ENCODE data around the gene GADL1. TPM values are rescaled to one million over a fixed set of nuclear protein-coding genes. Genes with fewer than 3 reads are reported as not detected.

The GADL1 gene
- polyA plus RNA-seq, 6 donors from 2014 or later, result not detected

- Mint-ChIP-seq H3K27ac (peak overlapping the region in 4 of 6 donors; percentile 17 to 86 (median 62)), H3K9me3 (no peaks in the 10 kb centered on the region), H3K27me3 (no peaks in the 10 kb centered on the region), H3K4me3 (no peak overlapping the region), H3K36me3 (peaks cover 56 to 60% of the 10 kb centered on the region in 2 donors), H3K4me1 (peaks cover 59 to 88% (median 77%) of the 10 kb centered on the region in 3 donors)
- ATAC-seq (ENCODE audit: low read depth in 2 of 2), result no peak
- DNase-seq, result no peak
Measured at GRCh38 chr3:30686176-30686575, 208.3 kb downstream of the GADL1 start.

DNA sequence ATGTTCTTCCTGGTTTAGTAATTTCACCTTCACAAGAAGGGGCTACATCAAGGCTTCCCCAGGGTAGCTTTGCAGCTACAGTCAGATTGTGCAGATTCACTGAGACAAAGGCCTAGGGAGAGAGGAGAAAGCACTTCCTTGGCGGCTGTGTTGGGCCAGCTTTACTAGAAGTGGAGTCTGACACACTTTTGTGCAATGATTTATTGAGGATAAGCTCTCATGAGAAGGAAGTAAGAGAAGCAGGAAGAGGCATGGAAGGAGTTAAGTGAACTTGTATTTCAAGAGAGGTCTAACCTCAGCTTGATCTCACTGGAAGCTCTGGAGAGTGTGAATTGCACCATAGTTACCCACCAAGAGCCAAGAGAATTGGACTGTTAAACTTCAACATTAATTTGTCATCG is 209.2 kb downstream of the GADL1 start:
- Mint-ChIP-seq H3K27me3 (no peaks in the 10 kb centered on the region), H3K27ac (peak overlapping the region; percentile 15 to 94 (median 64)), H3K9me3 (no peaks in the 10 kb centered on the region), H3K4me3 (no peak overlapping the region), H3K36me3 (peaks cover 59 to 60% of the 10 kb centered on the region in 2 donors), H3K4me1 (peaks cover 61 to 88% (median 77%) of the 10 kb centered on the region in 3 donors)
- no peak for DNase-seq
- no peak for ATAC-seq (ENCODE audit: low read depth in 2 of 2)

GRCh38 chr3:30684356-30684755 is 210.1 kb downstream of the GADL1 start:
- H3K27me3 Mint-ChIP-seq, result no peaks in the 10 kb centered on the region
- H3K4me3 Mint-ChIP-seq, result no peak overlapping the region
- no peak for DNase-seq
- ATAC-seq (ENCODE audit: low read depth in 2 of 2), result no peak
- H3K36me3 Mint-ChIP-seq, result peaks cover 61 to 63% of the 10 kb centered on the region in 2 donors
- no peaks in the 10 kb centered on the region for H3K9me3 Mint-ChIP-seq
- peaks cover 64 to 85% (median 73%) of the 10 kb centered on the region in 3 donors for H3K4me1 Mint-ChIP-seq
- peak overlapping the region in 5 of 6 donors; percentile 86 to 95 (median 91) for H3K27ac Mint-ChIP-seq

DNA sequence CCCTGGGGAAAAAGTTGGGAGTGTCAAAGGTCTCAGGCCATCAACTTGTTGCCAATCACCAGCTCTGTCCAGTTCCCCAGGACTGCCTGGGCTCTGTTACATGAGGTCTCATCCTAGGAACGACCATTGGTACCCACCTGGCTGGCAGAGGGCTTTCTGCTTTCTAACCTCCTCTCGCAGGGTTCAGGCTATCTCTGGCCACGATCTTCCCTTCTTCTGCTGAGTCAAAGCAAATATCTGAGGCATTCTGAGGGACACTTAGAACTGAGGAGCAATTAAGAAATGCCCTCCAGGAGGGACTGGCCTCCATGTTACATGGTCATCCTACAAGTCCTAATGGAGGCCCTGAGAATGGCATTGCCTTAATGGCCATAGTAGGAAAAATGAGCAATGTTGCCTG is 210.7 kb downstream of the GADL1 start:
- Mint-ChIP-seq H3K36me3 (peaks cover 61 to 69% of the 10 kb centered on the region in 2 donors), H3K4me1 (peaks cover 63 to 85% (median 67%) of the 10 kb centered on the region in 3 donors), H3K9me3 (no peaks in the 10 kb centered on the region), H3K4me3 (peak overlapping the region in 1 of 8 donors; percentile 16), H3K27ac (peak overlapping the region; percentile 79 to 95 (median 90)), H3K27me3 (no peaks in the 10 kb centered on the region)
- ATAC-seq (ENCODE audit: low read depth in 2 of 2), result no peak
- no peak for DNase-seq

DNA sequence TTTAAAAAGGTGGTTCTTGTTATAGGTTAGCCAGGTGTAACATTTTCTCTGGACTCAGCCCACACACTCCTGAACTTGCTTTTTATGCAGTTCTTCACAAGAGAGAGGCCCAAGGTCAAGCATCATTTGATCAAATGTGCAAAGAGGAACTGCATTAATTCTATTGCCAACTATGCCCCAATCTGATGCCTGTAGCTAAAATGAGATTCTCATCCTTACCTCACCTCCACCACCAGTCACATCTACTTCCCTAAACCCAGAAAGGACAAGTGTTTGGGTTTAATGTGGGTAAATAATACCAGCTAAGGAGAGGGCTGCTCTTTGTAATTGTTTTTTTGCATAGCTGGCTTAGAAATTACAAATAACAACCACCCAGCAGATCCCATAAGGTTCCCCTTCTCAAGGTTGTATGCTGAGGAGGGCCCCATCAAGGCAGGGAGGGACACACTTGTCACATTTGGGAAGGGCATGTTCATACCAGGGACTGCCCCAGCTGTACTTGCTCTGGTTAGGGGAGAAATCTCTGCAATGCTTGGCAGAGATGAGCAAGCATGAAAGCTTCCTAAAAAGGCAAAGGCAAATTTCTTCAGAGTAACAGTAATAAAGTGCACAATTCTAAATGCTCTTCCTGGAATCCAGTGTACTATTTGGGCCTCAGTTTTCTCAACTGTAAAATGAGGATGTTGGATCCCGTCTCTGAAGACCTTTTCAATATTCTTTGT is 211.9 kb downstream of the GADL1 start:
- Mint-ChIP-seq H3K27ac (peak overlapping the region; percentile 20 to 94 (median 80)), H3K9me3 (no peaks in the 10 kb centered on the region), H3K4me1 (peaks cover 58 to 84% (median 59%) of the 10 kb centered on the region in 3 donors), H3K27me3 (no peaks in the 10 kb centered on the region), H3K4me3 (peak overlapping the region in 2 of 8 donors; percentile 13 to 25), H3K36me3 (peaks cover 56 to 64% of the 10 kb centered on the region in 2 donors)
- ATAC-seq (ENCODE audit: low read depth in 2 of 2) (peak; percentile 68 to 79), DNase-seq (no peak)

DNA sequence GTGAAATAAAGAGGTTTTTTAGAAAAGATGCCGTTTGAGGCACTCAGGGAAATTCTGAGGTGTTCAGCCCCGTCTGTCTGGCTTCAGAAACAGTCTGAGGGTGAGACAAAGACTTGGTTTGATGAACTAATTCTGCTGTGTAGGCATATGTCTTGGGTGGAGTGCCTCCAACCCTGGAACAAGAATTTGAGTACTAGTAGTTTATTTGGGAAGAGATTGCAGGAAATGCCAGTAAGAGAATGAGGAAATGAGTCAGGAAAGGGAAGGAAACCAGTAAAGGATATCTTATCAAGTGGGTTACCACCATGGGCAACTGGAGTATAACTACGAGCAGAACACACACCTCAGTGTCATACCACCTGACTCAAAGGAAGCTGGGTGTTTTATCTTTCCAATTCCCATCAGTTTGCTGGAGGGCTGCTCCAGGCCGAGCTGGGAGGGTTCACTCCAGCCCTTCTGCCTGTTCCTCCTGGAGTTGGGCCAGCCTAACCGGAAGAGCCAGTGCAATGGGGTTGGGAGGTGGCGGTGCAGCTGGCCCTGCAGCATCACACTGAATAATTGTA is 212.7 kb downstream of the GADL1 start:
- ATAC-seq (ENCODE audit: low read depth in 2 of 2), result peak in 1 of 2 donors; percentile 10
- peak overlapping the region; percentile 52 to 94 (median 88) for H3K27ac Mint-ChIP-seq
- H3K36me3 Mint-ChIP-seq, result peaks cover 60 to 65% of the 10 kb centered on the region in 2 donors
- no peaks in the 10 kb centered on the region for H3K9me3 Mint-ChIP-seq
- H3K4me1 Mint-ChIP-seq, result peaks cover 61 to 88% (median 63%) of the 10 kb centered on the region in 3 donors
- H3K4me3 Mint-ChIP-seq, result peak overlapping the region in 5 of 8 donors; percentile 2 to 76 (median 30)
- DNase-seq, result no peak
- no peaks in the 10 kb centered on the region for H3K27me3 Mint-ChIP-seq

- peak overlapping the region; percentile 52 to 94 (median 90) for H3K27ac Mint-ChIP-seq
- H3K9me3 Mint-ChIP-seq, result no peaks in the 10 kb centered on the region
- H3K27me3 Mint-ChIP-seq, result no peaks in the 10 kb centered on the region
- peaks cover 67% of the 10 kb centered on the region in 2 donors for H3K36me3 Mint-ChIP-seq
- no peak for DNase-seq
- peaks cover 63 to 90% (median 70%) of the 10 kb centered on the region in 3 donors for H3K4me1 Mint-ChIP-seq
- H3K4me3 Mint-ChIP-seq, result peak overlapping the region in 6 of 8 donors; percentile 1 to 76 (median 32)
- no peak for ATAC-seq (ENCODE audit: low read depth in 2 of 2)
Measured at GRCh38 chr3:30680789-30681648, 213.4 kb downstream of the GADL1 start.

GRCh38 chr3:30679045-30679444 is 215.4 kb downstream of the GADL1 start:
- Mint-ChIP-seq H3K27ac (peak overlapping the region; percentile 49 to 92 (median 81)), H3K27me3 (no peaks in the 10 kb centered on the region), H3K4me3 (no peak overlapping the region), H3K4me1 (peaks cover 70 to 90% (median 71%) of the 10 kb centered on the region in 3 donors), H3K36me3 (peaks cover 70 to 72% of the 10 kb centered on the region in 2 donors), H3K9me3 (no peaks in the 10 kb centered on the region)
- DNase-seq (no peak), ATAC-seq (ENCODE audit: low read depth in 2 of 2) (no peak)

GRCh38 chr3:30677347-30677685 is 217.1 kb downstream of the GADL1 start:
- Mint-ChIP-seq H3K4me1 (peaks cover 75 to 92% (median 76%) of the 10 kb centered on the region in 3 donors), H3K36me3 (peaks cover 79 to 81% of the 10 kb centered on the region in 2 donors), H3K4me3 (no peak overlapping the region), H3K27ac (peak overlapping the region; percentile 89 to 96 (median 92)), H3K27me3 (no peaks in the 10 kb centered on the region), H3K9me3 (no peaks in the 10 kb centered on the region)
- DNase-seq (no peak), ATAC-seq (ENCODE audit: low read depth in 2 of 2) (no peak)

GRCh38 chr3:30676424-30677346 is 217.8 kb downstream of the GADL1 start:
- DNase-seq (no peak), ATAC-seq (ENCODE audit: low read depth in 2 of 2) (no peak)
- no peaks in the 10 kb centered on the region for H3K27me3 Mint-ChIP-seq
- H3K9me3 Mint-ChIP-seq, result no peaks in the 10 kb centered on the region
- H3K27ac Mint-ChIP-seq, result peak overlapping the region; percentile 87 to 96 (median 90)
- H3K4me1 Mint-ChIP-seq, result peaks cover 75 to 92% (median 76%) of the 10 kb centered on the region in 3 donors
- H3K36me3 Mint-ChIP-seq, result peaks cover 82% of the 10 kb centered on the region in 2 donors
- H3K4me3 Mint-ChIP-seq, result no peak overlapping the region
